Transverse colon (tissue), 4 donors: ENCODE results near the gene GLRX. TPM values are rescaled to one million over a fixed set of nuclear protein-coding genes. Genes with fewer than 3 reads are reported as not detected.
"Not testable (repeated sequence)": the region's sequence is repeated elsewhere in the genome, so short reads cannot be mapped to it uniquely, and the experiment has no call there.

Source experiments
- DNase-seq: peaks from one replicate; pipeline ENCODE4 v3.0.0-alpha.2; 2019
- H3K27ac ChIP-seq, 4 donors: fragments of 200-600 bp; sonication (generic); 2 replicates each; pipeline ENCODE4 v1.5.1; 2016 to 2018; ENCODE audit warnings: inconsistent platforms in 4 of 4
- H3K27me3 ChIP-seq: fragments of 200-600 bp; sonication (generic); 2 replicates; pipeline ENCODE4 v1.5.1; 2017; ENCODE audit warnings: inconsistent platforms
- H3K36me3 ChIP-seq, 4 donors: fragments of 200-600 bp; sonication (generic); 2 replicates each; pipeline ENCODE4 v1.5.1; 2017 to 2019; ENCODE audit warnings: inconsistent platforms in 4 of 4
- H3K4me1 ChIP-seq, 4 donors: fragments of 200-600 bp; sonication (generic); 2 replicates each; pipeline ENCODE4 v1.5.1; 2017 to 2020; ENCODE audit warnings: inconsistent platforms in 4 of 4
- H3K4me3 ChIP-seq, 4 donors: fragments of 200-600 bp; sonication (generic); 1 replicate in 1 of 4; 2 replicates in 3 of 4; pipeline versions ENCODE4 v1.5.1 to v1.6.1; 2017 to 2019; ENCODE audit warnings: inconsistent platforms in 4 of 4
- H3K9me3 ChIP-seq, 2 donors: fragments of 200-600 bp; sonication (generic); 2 replicates each; pipeline ENCODE4 v1.5.1; 2017 to 2019; ENCODE audit warnings: inconsistent platforms in 2 of 2
- CTCF ChIP-seq, 5 experiments: fragments of 200-600 bp in 3 of 5; fragments of 450-650 bp in 2 of 5; sonication (generic) in 3 of 5; IDR thresholded peaks; 1 replicate in 2 of 5; 2 replicates in 3 of 5; pipeline ENCODE4 v1.5.1; 2016 to 2017; ENCODE audit warnings: antibody characterized with exemption in 5 of 5, inconsistent platforms in 3 of 5, mild to moderate bottlenecking in 2 of 5, moderate library complexity in 1 of 5
- EP300 ChIP-seq: sonication (generic); formaldehyde crosslinking; IDR thresholded peaks from one replicate; pipeline ENCODE4 v1.6.1; 2017; ENCODE audit warnings: antibody characterized with exemption, low read depth
- POLR2A ChIP-seq: fragments of 450-650 bp; IDR thresholded peaks from one replicate; pipeline ENCODE4 v1.6.1; 2016; ENCODE audit warnings: antibody characterized with exemption, mild to moderate bottlenecking, moderate library complexity
- POLR2AphosphoS5 ChIP-seq, 3 donors: sonication (generic); formaldehyde crosslinking; IDR thresholded peaks; one replicate each; pipeline ENCODE4 v1.6.1; 2016; ENCODE audit warnings: antibody characterized with exemption in 3 of 3
- WGBS, 2 donors: methylation state at CpG; one replicate each; pipeline ENCODE4 v1.1.5; 2018; ENCODE audit warnings: low coverage in 1 of 2; 5-methylcytosine and 5-hydroxymethylcytosine counted together
- in situ Hi-C, 4 donors: fragments of 200-750 bp; cut with MboI; loops; one replicate each; pipeline versions ENCODE4 v1.15.0 to v1.15.1; 2017; ENCODE audit warnings: low sequenced_read_pairs in 3 of 4, low pct_ligation_motif_present in 1 of 4, low pct_unique_long_range_greater_than_20kb in 1 of 4
- intact Hi-C: fragments of 100-400 bp; cut with DNase I; formaldehyde crosslinking; loops from one replicate; pipeline ENCODE4 v1.15.1; 2023; ENCODE audit warnings: low total_unique reads
- total RNA-seq, 4 donors: library from RNA; depleted of rRNA; stranded (reverse); fragments of >200 nt; gene quantifications; one replicate each; pipeline ENCODE4 v1.1.0, GENCODE V29; 2016

The GLRX gene
- total RNA-seq, 4 donors from 2014 or later, result 50.5 to 112 (median 64.4) TPM

GRCh38 chr5:95815155-95815729 lies 7.3 kb downstream of the GLRX start:
- DNase-seq, result no peak
- no peak overlapping the region for H3K27ac ChIP-seq
- no peak for TF ChIP-seq CTCF (IDR thresholded peaks at IDR 0.05)
- TF ChIP-seq EP300, result no peak
- no peak for TF ChIP-seq POLR2A
- no peak for TF ChIP-seq POLR2AphosphoS5 (IDR thresholded peaks at IDR 0.05)

GRCh38 chr5:95813035-95813434 lies 9.5 kb downstream of the GLRX start:
- intact Hi-C loops, H3K4me3 ChIP-seq, H3K27me3 ChIP-seq, H3K36me3 ChIP-seq, H3K9me3 ChIP-seq, in situ Hi-C loops: not testable (repeated sequence)
- TF ChIP-seq POLR2AphosphoS5 (IDR thresholded peaks at IDR 0.05), result peak in 2 of 3 donors; percentile 30 to 38
- Histone ChIP-seq H3K27ac (peak overlapping the region; percentile 72 to 79 (median 74)), H3K4me1 (peaks cover 38 to 81% (median 60%) of the 10 kb centered on the region in 4 donors)
- WGBS, 2 donors, result 60 to 78% methylated on average over 5 to 8 of the region's 8 CpGs
- DNase-seq, result peak; percentile 59

More at GRCh38 chr5:95815155-95815729, 7.3 kb downstream of the GLRX start:
- in situ Hi-C loops, result no loop called here
- H3K4me1 ChIP-seq, result peaks cover 35 to 81% (median 52%) of the 10 kb centered on the region in 4 donors
- H3K4me3 ChIP-seq, result no peak overlapping the region
- intact Hi-C loops, result no loop called here
- H3K36me3 ChIP-seq, result peaks cover 0 to 9% (median 0%) of the 10 kb centered on the region in 4 donors
- H3K9me3 ChIP-seq, result no peaks in the 10 kb centered on the region
- 82 to 85% methylated on average over 3 to 4 of the region's 4 CpGs for WGBS, 2 donors
- no peaks in the 10 kb centered on the region for H3K27me3 ChIP-seq

GRCh38 chr5:95812074-95812471 lies 10.5 kb downstream of the GLRX start:
- intact Hi-C loops, result no loop called here
- Histone ChIP-seq H3K4me3 (no peak overlapping the region), H3K36me3 (peaks cover 0 to 9% (median 0%) of the 10 kb centered on the region in 4 donors), H3K9me3 (no peaks in the 10 kb centered on the region), H3K27me3 (no peaks in the 10 kb centered on the region), H3K4me1 (peaks cover 32 to 78% (median 57%) of the 10 kb centered on the region in 4 donors), H3K27ac (peak overlapping the region; percentile 72 to 79 (median 74))
- no peak for DNase-seq
- in situ Hi-C loops, result no loop called here
- TF ChIP-seq POLR2AphosphoS5 (IDR thresholded peaks at IDR 0.05) (no peak), EP300 (no peak), CTCF (IDR thresholded peaks at IDR 0.05) (no peak), POLR2A (no peak)
- 69% methylated on average over 6 of the region's 6 CpGs; no CpG with 5 or more reads in 1 of the 2 donors for WGBS, 2 donors

- H3K9me3 ChIP-seq, in situ Hi-C loops, H3K36me3 ChIP-seq, H3K4me3 ChIP-seq, intact Hi-C loops, DNase-seq, H3K27me3 ChIP-seq: not testable (repeated sequence)
- WGBS, 2 donors, result 70 to 73% methylated on average over 12 to 13 of the region's 13 CpGs
- peaks cover 30 to 74% (median 53%) of the 10 kb centered on the region in 4 donors for H3K4me1 ChIP-seq
- H3K27ac ChIP-seq, result peak overlapping the region; percentile 72 to 79 (median 74)
These were observed 11.0 kb downstream of the GLRX start for GRCh38 chr5:95811461-95812073.

- H3K27me3 ChIP-seq, DNase-seq, intact Hi-C loops, H3K36me3 ChIP-seq, in situ Hi-C loops, H3K4me3 ChIP-seq, H3K9me3 ChIP-seq: not testable (repeated sequence)
- WGBS, 2 donors, result 56% methylated on average over 6 of the region's 6 CpGs; no CpG with 5 or more reads in 1 of the 2 donors
- Histone ChIP-seq H3K27ac (peak overlapping the region; percentile 72 to 79 (median 74)), H3K4me1 (peaks cover 30 to 70% (median 52%) of the 10 kb centered on the region in 4 donors)
- TF ChIP-seq POLR2AphosphoS5 (IDR thresholded peaks at IDR 0.05), result peak in 1 of 3 donors; percentile 12
These were observed 11.5 kb downstream of the GLRX start for GRCh38 chr5:95811126-95811423.
